AG10803 (cell line): ENCODE results near the gene COL19A1.

Source experiments
- DNase-seq: peaks from one replicate; pipeline ENCODE4 v3.0.0; 2010; ENCODE audit warnings: low read depth
- H3K4me3 ChIP-seq: 2 replicates; pipeline ENCODE4 v1.5.1; 2011; ENCODE audit warnings: mild to moderate bottlenecking, low read length, control low read depth
- CTCF ChIP-seq: conservative IDR thresholded peaks from 2 replicates; pipeline ENCODE4 v1.5.1; 2011; ENCODE audit warnings: mild to moderate bottlenecking, low read length, control low read depth, inconsistent platforms

Gene COL19A1

GRCh38 chr6:69825904-69826303 is 40.5 kb upstream of the COL19A1 start:
- TF ChIP-seq CTCF: no peak

GRCh38 chr6:69827276-69827893 is 39.0 kb upstream of the COL19A1 start:
- no peak overlapping the region for H3K4me3 ChIP-seq
- DNase-seq: peak; percentile 47
- TF ChIP-seq CTCF: no peak

More at GRCh38 chr6:69825904-69826303, 40.5 kb upstream of the COL19A1 start:
- peak; percentile 20 for DNase-seq
- H3K4me3 ChIP-seq: no peak overlapping the region

GRCh38 chr6:69832558-69832957 is 33.8 kb upstream of the COL19A1 start:
- no peak for DNase-seq
- H3K4me3 ChIP-seq: no peak overlapping the region
- TF ChIP-seq CTCF: no peak

- peak; percentile 72 for DNase-seq
- peak; percentile 96 for TF ChIP-seq CTCF
- H3K4me3 ChIP-seq: no peak overlapping the region
Measured at GRCh38 chr6:69835414-69836179, 30.8 kb upstream of the COL19A1 start.

GRCh38 chr6:69841862-69842261 is 24.5 kb upstream of the COL19A1 start:
- no peak for DNase-seq
- H3K4me3 ChIP-seq: no peak overlapping the region
- no peak for TF ChIP-seq CTCF

- no peak for TF ChIP-seq CTCF
- no peak overlapping the region for H3K4me3 ChIP-seq
- DNase-seq: no peak
Measured at GRCh38 chr6:69843189-69843588, 23.2 kb upstream of the COL19A1 start.

GRCh38 chr6:69846312-69846711 is 20.0 kb upstream of the COL19A1 start:
- H3K4me3 ChIP-seq: no peak overlapping the region
- no peak for DNase-seq
- no peak for TF ChIP-seq CTCF
